HG03175 (cell line): ENCODE results near the gene KRT38.
"Not testable (repeated sequence)": the region's sequence is repeated elsewhere in the genome, so short reads cannot be mapped to it uniquely, and the experiment has no call there.

Experiments used
- ATAC-seq: cut with Tn5 transposase; IDR thresholded peaks from one replicate; pipeline ENCODE4 v1.9.1; 2021; ENCODE audit warnings: mild to moderate bottlenecking, moderate library complexity; ENCODE audit not compliant: unreplicated experiment

Gene KRT38

GRCh38 chr17:41424111-41424635 is 16.6 kb downstream of the KRT38 start, which contains the start of gene KRT37:
KRT37 (minus strand) TSS chr17:41424585; CDS start chr17:41424523, 62 bp downstream.
- ATAC-seq, result no peak

- not testable (repeated sequence) for ATAC-seq
Observed at GRCh38 chr17:41422586-41422985, 18.2 kb downstream of the KRT38 start.

GRCh38 chr17:41421617-41422016 is 19.2 kb downstream of the KRT38 start:
- ATAC-seq, result no peak

- ATAC-seq, result no peak
Observed at GRCh38 chr17:41421116-41421515, 19.7 kb downstream of the KRT38 start.

GRCh38 chr17:41420134-41420533 is 20.6 kb downstream of the KRT38 start:
- ATAC-seq, result no peak

GRCh38 chr17:41419716-41420115 is 21.1 kb downstream of the KRT38 start:
- no peak for ATAC-seq

- ATAC-seq, result no peak
Observed at GRCh38 chr17:41418116-41418860, 22.5 kb downstream of the KRT38 start.

GRCh38 chr17:41417576-41418015 is 23.2 kb downstream of the KRT38 start:
- ATAC-seq, result no peak

GRCh38 chr17:41417127-41417526 is 23.7 kb downstream of the KRT38 start:
- no peak for ATAC-seq

- no peak for ATAC-seq
Observed at GRCh38 chr17:41416479-41416878, 24.3 kb downstream of the KRT38 start.

GRCh38 chr17:41415833-41416335 is 24.9 kb downstream of the KRT38 start:
- no peak for ATAC-seq

- no peak for ATAC-seq
Observed at GRCh38 chr17:41415411-41415810, 25.4 kb downstream of the KRT38 start.

- no peak for ATAC-seq
Observed at GRCh38 chr17:41413982-41414381, 26.8 kb downstream of the KRT38 start.

GRCh38 chr17:41413353-41413957 is 27.3 kb downstream of the KRT38 start:
- no peak for ATAC-seq

GRCh38 chr17:41411072-41411840 is 29.5 kb downstream of the KRT38 start:
- no peak for ATAC-seq

GRCh38 chr17:41407226-41407625 is 33.6 kb downstream of the KRT38 start:
- no peak for ATAC-seq

GRCh38 chr17:41406205-41406604 is 34.6 kb downstream of the KRT38 start:
- ATAC-seq, result no peak

- no peak for ATAC-seq
Observed at GRCh38 chr17:41404024-41404671, 36.6 kb downstream of the KRT38 start.

GRCh38 chr17:41403404-41404023 is 37.3 kb downstream of the KRT38 start:
- ATAC-seq, result no peak

- no peak for ATAC-seq
Observed at GRCh38 chr17:41402161-41402560, 38.6 kb downstream of the KRT38 start.
